HG02610 (cell line): ENCODE data around the gene KIAA0040.

Source experiments
- ATAC-seq: cut with Tn5 transposase; IDR thresholded peaks from one replicate; pipeline ENCODE4 v1.9.1; 2021; ENCODE audit warnings: mild to moderate bottlenecking, moderate library complexity; ENCODE audit not compliant: unreplicated experiment

The KIAA0040 gene

DNA sequence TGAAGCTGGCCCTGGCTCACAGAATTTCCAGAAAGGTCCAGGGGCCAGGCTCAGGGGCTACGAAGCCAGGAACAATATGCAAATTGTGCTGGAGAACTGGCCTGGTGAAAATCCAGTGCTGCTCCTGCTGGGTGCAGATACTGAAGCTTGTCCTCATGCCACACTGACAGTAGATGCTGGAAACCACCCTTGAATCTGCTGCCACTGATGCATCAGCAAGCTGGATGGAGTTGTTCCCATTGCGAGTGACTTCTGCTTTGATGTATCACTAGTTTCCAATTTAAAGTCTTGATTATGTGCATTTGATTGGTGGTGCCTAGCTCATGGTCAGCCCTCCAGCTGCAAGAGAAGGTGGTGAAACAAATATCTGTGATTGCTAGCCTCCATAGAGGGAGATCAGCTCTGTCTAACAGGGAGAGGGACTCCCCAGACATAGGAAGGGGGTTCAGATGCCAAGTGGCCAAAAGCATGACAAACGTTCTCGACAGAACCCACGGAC, 11.0 kb upstream of the KIAA0040 start:
- ATAC-seq = no peak

DNA sequence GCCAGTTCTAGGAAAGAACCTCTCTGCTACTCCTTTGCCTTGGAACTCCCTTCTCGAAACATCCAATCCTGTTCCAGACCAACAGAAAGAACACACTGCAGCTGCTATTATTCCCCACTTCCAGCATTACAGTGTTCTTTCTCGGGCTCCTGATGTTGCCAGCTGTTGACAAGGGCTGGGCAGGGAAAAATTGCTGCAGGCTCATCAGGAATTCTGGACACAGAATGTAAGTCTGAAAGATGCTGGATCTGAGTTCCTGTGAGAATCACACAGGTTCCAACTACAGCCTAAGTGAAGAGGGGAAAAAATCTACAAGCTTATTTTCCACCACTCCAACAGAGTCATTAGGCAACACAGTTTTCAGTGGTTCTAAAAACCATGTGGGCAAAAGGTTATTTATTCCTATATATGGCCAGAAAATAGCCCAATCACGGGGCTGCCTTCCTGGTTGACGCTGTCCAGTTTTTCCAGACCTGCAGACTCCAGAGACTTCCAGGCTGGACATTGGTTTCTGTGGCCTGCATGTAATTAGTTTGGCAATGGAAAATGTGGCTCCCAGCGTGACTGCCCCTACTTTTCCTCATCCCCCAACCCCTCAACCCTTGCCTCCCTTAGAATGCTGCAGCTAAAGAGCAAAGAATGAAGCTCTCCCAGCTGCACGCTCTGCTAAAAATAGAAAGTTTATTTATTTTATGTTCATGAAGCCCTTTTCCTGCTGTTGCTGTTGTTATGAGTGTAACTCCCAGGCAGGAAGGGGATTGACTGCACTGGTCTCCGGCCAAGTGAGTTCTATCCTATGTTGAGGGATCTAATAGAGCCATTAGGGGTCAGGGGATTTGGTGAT, 8.3 kb upstream of the KIAA0040 start:
- ATAC-seq = no peak

DNA sequence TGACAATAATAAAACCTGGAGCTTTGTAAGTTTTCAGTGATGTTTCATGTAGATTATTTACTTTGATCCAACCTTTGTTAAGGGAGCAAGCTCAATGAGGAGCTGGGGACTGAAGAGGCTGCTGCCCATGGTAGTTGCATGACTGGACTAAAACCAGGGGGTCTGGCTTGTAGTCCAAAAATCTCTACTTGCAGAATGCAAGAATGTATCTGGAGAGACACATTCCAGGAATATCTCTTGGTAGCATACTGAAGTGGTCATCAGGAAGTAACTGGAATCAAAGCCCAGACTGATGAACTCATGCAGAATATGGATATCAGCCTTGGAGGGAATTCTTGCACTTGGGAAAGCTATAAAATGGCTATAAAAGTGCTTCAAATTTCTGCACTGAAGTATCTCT, 5.8 kb upstream of the KIAA0040 start:
- no peak for ATAC-seq

DNA sequence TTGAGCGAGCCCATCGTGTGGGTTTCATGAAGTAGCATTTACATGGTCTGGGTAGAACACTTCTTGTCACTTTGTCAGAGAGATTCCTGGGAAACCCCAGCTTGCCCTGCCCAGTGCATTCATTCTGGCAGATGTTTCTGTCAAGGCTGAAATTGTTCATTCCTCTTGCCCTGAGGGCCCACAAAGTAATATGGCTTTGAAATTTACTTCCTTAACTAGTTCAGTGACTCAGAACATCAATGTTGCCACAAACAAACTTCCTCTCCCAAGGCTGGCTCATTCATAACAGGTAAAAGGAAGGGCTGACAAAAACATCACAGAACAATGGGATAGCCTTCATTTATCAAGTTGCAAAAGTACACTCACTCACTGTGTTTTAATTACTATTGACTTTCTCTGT, 5.0 kb upstream of the KIAA0040 start:
- peak; percentile 46 for ATAC-seq

DNA sequence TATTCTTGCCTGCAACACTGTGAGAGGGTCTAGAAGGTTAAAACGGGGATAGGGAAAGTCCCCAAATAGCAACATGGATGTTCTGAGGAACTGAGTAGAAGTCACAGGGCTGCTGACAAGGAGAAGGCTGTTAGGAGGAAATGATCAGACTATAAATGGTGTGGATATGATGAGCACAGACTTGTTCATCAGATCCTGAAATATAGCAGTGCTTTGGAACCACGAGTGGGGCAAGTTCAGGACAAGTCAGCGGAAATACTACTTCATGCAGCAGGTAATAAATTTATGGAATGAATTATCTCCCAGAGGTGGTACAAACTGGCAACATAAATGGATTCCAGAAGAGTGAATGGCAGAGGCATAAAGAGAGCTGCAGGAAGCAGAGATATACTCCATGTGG, 3.2 kb upstream of the KIAA0040 start:
- no peak for ATAC-seq

DNA sequence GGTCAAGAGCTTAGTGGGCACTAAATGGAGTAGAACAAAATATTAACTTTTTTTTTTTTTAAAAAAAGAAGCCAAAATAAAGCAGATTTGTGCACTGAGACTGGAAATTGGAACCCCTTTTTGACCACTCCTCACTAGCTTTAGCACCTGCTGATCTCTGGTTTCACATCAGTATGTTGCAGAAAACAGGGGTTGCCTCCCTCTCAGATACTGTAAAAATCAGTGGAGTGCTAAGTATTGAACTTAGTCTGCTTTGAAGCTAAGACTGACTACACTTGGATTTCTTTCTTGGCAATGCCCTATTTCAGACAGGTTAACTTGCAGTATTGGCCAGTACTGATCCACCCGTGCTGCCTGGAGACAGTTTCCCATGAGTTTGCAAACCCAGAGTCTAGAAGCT, 2.7 kb upstream of the KIAA0040 start:
- ATAC-seq = peak; percentile 22

DNA sequence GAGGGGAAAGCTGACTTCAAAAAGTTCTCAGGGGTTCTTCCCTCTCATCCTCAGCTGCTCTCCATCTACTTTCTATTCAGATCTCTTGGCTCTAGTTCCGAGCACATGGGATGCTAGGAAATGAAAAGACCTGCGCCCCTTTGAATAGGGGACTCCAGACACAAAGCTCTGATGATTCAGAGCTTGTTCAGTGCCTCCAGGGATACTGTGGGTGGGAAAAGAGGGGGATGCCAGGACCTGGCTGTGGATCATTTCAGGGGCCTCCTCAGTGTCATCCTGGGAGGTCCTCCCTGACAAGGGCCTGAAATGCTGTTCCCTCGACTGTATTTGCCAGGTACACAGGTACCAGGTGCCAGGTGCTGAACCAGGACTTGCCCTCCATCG, 943 bp upstream of the KIAA0040 start:
- ATAC-seq = no peak

DNA sequence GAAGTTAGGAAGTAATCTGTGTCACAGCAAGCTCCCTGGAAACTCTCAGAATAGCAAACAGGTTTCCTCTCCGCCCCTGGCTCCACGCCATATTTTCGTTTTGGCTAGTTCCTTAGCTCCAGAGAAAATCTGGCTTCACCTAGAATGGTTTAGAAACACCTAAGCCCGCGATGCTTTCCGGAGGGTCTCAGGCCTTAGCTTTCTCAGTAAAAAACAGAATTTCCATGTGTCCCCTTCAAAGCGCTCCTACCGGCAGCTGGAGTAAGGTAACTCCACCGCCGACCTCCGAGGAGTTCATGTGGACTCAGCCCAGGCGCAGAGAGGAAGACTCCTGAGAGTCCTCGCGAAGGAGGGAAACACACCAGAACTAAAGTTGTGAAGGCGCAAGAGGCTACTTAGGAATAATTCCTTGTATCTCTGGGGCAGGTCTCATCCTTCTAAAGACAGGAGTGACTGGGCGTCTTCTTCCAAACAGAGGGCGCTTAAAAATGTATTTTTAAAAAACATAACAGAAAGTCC, 406 bp downstream of the KIAA0040 start:
- ATAC-seq = no peak

DNA sequence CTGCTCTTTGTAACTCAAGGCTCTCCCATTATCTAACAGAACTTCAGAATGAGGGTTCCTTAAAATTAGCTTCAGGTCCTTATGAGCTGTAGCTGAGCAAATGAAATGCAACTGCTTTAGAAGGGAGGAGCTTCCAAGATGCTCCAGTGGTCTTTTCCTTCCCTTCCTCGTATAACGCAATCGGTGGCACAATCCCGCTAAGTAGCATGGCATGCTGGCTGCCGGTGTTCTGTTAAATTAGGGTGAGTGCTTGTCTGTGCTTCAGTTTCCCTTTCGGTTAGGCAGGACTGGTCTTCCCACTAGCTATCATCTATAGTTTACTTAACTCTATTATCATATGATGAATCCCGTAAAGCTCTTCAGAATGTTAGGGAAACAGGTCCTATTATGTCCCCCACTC, 917 bp downstream of the KIAA0040 start:
- ATAC-seq = peak; percentile 29

DNA sequence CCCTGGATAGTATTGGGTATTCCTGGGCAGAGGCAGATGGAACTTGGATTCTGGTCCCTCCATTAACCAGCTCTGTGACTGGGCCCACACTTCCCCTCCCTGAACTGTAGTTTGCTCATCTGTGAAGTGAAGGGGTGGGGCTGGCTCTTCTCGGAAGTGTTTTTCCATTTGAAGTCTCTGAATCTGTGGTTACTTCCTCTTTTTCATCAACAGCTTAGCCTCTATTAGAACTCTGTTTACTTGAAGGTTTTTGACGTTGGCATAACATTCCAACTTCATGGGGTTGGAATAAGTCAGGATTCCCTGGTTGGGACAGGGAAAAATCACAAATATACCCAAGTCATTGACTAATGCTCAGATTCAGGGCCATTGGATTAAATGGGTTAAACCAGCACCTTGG, 3.6 kb downstream of the KIAA0040 start:
- peak; percentile 66 for ATAC-seq

DNA sequence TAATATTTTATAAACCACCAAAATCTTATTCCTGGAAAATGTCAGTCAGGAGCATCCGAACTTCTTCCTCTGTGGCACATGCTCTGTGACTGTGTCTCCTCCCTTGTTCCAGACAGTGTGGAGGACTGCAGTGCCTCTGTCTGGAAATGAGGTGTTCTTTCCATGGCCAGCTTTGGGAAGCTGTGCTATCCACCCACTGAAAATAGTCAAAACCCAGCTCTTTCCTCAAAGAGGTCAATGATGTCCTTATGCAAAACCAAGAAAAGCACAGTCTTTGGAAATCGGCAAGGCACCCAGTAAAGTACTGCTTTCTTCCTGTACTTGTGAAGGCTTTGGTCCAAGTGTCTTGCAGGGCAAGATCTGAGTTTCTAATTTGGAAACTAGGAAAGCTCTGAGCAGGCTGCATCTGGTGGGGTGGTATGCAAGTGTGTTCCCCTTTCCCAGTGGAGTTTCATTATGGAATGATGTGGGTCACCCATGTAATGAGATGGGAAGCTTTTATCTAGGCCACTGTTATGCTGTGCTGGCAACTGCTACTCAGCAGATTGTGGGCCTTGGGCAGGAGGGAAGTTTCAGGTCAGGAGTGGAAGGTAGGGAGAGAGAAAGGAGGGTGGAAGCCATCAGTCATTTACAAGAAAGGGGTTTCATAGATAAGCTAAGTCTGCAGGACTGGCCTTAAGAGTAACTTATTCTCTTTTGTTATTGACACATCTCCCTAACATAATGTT, 6.0 kb downstream of the KIAA0040 start:
- ATAC-seq = no peak

DNA sequence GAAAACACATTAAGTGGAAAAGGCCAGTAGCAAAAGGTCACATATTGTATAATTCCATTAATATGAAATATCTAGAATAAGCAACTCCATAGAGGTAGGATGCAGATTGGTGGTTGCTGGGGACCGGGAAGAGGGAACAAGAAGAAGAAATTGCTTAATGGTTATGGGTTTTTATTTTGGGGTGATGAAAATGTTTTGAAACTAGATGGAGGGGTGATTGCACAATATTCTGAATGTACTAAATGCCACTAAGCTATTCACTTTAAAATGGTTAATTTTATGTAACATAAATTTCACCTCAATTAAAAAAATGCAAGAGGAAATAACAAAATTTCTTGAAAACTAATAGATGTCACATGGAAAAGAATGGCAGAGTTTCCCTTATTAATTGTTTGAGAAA, 6.7 kb downstream of the KIAA0040 start:
- ATAC-seq = no peak

DNA sequence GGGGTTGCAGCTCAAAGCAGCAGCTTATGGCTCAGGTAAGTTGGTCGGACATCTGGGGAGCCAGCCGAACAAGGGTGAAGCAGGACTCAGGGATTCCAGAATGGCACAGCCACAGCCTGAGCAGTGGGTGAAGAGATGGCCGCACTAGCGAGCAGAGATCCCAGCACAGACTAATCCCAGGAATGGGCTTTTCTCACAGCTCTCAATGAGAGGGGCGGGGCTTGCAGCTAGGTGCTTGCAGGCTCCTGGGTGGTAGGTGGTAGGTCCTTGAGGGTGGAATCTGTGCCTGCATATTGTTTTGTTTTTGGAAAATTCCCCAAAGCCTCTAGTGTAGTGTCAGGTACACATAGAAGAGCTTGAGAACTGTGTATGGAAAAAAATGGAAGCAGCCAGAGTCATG, 9.0 kb downstream of the KIAA0040 start:
- no peak for ATAC-seq

DNA sequence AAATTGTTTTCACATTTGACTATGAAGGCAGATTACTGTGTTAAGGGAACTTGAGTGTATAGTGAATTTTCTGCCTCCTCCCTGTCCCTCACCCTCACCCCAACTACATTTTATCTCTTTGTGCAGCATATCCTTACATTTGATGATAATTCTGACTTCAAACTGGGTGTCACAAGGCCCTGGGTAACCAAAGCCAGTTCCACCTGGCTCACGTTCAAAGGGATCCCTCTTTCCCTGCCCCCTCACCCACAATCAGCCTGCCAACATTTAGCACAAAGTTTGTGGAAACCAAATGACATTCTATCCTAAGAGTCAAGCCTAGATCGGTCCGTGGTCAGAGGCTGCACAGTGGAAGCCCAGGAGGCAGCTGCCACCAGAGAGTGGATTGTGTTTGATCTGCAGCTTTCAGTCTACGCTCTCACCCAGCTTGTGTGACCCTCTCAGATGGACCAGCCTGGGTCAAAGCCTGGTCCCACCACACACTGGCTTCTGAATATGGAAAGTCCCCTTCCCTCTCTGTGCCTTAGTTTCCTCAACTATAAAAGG, 10.3 kb downstream of the KIAA0040 start:
- no peak for ATAC-seq

DNA sequence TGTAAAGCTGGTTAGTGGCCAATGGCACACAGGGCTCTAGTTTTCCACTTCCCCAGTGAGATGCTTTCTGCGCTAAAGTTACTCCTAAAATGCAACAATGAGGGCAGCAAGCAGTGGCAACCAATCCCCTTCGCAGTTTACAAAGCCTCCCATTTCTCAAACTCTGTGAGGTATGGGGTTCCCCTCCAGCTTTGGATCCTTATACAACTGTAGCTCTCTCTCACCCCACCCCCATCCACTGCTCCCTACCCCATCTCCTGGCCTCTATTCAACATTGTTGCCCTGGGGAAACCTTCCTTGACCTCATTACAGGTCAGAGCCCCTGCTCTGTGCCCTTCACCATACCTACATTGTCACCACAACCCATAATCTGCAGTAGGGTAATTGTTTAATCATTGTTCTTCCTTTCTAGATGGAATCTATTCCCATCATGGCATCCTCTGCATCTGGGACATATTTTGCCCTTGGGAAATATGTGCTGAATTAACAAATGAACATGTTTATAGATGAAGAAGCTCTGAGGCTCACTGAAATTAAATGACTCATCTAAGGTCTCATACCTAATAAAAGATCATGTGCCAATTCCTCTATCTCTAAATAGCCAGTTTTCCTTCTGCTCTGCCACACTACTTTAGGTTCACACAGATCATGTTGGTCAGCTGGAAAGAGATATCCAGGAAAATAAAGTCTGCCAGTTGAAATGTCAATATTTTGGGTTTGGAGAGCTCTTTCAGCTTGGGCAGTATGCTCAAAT, 12.6 kb downstream of the KIAA0040 start:
- ATAC-seq = peak; percentile 38

DNA sequence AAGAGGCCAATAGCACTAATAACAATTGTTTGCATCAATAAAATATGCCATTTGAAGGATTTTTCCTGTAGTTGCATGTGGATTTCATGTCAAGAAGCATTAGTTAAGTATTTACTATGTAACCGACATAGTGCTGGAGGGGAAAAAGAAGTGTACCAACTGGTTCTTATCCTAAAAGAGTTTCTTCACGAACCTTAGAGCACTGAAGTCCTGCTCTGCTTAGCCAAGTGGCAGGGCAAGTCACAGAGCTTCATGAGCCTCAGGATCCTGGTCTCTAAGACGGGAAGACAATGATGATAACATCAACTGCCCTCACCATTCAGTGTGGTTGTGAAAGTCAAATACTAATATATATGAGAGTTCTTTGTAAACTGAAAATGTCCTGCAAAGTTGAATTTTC, 14.1 kb downstream of the KIAA0040 start:
- no peak for ATAC-seq

DNA sequence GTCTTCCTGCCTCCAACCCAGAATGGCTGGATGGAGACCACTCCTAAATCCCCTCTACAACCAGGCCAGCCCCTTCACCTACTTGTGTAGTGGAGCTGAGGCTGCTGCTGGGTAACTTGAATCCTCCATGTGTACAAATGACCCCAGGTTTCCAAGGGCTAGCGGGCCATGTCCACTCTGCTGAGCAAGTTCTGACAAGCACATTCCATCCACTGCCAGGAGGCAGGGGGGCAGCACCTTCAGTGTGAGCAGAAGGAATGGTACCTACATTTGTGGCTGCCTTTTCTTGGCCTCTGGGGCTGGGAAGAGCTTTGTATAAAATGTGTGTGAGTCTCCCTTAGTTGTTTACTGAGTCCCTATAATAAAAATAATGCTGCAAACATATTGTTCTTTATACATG, 14.5 kb downstream of the KIAA0040 start:
- no peak for ATAC-seq

DNA sequence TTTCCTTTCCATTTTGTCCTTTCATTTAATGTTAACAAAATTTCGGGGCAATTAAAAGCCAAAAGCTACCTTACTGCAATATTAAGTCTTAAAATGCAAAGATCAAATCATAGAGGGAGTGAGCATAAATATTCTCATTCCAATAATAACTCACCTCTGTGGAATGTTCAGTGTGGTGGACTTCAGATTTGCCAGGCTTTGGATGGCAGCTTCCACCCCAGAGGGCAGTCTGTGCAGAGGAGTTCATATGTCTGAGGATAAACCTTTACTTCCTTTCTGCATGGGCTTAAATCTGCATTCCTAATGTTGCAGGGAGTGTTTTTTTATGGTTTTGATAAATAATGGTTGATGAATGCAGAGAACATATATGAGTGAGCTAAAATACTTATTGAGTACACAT, 16.3 kb downstream of the KIAA0040 start:
- ATAC-seq = no peak

DNA sequence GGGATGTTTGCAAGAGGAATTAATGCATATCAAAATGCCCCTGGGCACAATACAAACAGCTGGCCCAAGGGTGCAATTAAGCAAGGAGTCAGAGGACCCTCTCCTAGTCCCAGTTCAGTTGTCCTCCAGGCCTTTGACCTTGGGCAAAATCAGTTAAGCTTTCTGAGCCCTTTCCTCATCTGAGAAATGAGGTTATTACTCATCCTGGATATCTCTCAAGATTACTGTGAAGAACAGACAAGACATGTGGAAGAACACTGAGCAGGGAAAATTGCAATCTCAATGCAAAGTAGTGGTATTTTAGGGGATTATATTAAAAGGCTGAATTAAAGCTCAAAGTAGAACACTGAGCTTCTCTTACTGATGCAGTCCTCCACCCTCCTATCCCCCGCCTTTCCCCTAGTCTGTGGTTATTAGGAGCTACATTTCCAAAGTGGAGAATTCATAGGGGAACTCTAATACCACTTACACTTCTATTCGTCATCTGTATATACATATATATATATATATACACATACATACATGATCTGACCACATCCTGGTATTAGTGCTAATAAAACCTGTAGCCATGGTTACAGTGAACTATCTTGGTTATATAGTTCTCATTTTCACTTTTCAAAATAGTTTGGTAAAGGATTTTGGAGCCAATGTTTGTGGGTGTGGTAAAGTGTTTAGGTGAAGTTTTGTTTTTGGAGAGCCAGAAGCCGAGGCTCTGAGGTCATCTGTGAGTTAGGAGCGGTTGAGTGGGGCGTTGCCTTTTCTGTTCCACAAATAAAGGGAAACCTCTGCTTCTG, 18.1 kb downstream of the KIAA0040 start:
- peak; percentile 65 for ATAC-seq

DNA sequence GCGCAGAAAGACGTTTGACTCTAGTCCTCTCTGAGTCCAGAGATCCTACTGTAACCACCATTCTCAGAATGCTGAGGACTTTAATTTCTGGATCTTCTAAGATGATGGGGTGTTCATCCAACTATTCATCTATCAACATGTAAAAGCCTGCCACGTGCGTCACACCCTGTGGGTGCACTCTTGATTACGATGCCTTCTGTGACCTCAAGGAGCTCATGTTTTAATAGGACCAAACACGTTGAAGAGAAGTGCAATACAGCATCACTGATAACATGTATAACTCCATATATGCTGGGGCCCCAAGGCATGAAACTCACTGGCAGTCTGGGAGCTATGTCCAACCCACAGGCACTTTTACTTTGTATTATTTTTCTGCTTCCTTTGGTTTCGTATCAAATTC, 19.0 kb downstream of the KIAA0040 start:
- no peak for ATAC-seq
